Colon (tissue), 2 donors: ENCODE measurements around the gene CASP5.
"Not testable (repeated sequence)": the region's sequence is repeated elsewhere in the genome, so short reads cannot be mapped to it uniquely, and the experiment has no call there.

Source experiments
- FAIRE-seq: peaks from 2 replicates; lab custom pipeline; 2012; peaks lifted over from hg19 to GRCh38; lab: Jason Lieb, UNC
- donor health status: control.
- donor health status: control.

The CASP5 gene

GRCh38 chr11:105033343-105033742 is 10.4 kb upstream of the CASP5 start:
- no peak for FAIRE-seq

GRCh38 chr11:105032495-105032894 is 9.5 kb upstream of the CASP5 start:
- peak; percentile 49 for FAIRE-seq

GRCh38 chr11:105027678-105028077 is 4.7 kb upstream of the CASP5 start:
- no peak for FAIRE-seq

- FAIRE-seq, result no peak
Measured at GRCh38 chr11:105024394-105024793, 1.4 kb upstream of the CASP5 start.

GRCh38 chr11:105022527-105022926 is 441 bp downstream of the CASP5 start:
- no peak for FAIRE-seq

GRCh38 chr11:105007463-105007862 is 15.5 kb downstream of the CASP5 start:
- FAIRE-seq, result no peak

GRCh38 chr11:105005451-105005845 is 17.5 kb downstream of the CASP5 start:
- no peak for FAIRE-seq

GRCh38 chr11:105004021-105004420 is 18.9 kb downstream of the CASP5 start:
- FAIRE-seq, result no peak

GRCh38 chr11:105003151-105003550 is 19.8 kb downstream of the CASP5 start:
- FAIRE-seq, result no peak

- FAIRE-seq, result no peak
Measured at GRCh38 chr11:105000797-105001196, 22.2 kb downstream of the CASP5 start.

- FAIRE-seq, result no peak
Measured at GRCh38 chr11:105000167-105000566, 22.8 kb downstream of the CASP5 start.

- FAIRE-seq, result no peak
Measured at GRCh38 chr11:104999721-105000120, 23.2 kb downstream of the CASP5 start.

GRCh38 chr11:104997288-104997687 is 25.7 kb downstream of the CASP5 start:
- no peak for FAIRE-seq

- no peak for FAIRE-seq
Measured at GRCh38 chr11:104995001-104995408, 28.0 kb downstream of the CASP5 start.

GRCh38 chr11:104992781-104993180 is 30.2 kb downstream of the CASP5 start:
- no peak for FAIRE-seq

GRCh38 chr11:104991994-104992393 is 31.0 kb downstream of the CASP5 start:
- FAIRE-seq, result no peak

GRCh38 chr11:104984808-104985207 is 38.2 kb downstream of the CASP5 start:
- FAIRE-seq, result no peak

- no peak for FAIRE-seq
Measured at GRCh38 chr11:104979839-104980238, 43.1 kb downstream of the CASP5 start.

- no peak for FAIRE-seq
Measured at GRCh38 chr11:104973616-104974015, 49.4 kb downstream of the CASP5 start.

GRCh38 chr11:104972924-104973323 is 50.0 kb downstream of the CASP5 start:
- not testable (repeated sequence) for FAIRE-seq

GRCh38 chr11:104970756-104971155 is 52.2 kb downstream of the CASP5 start:
- no peak for FAIRE-seq

GRCh38 chr11:104968856-104969776 is 53.9 kb downstream of the CASP5 start:
- no peak for FAIRE-seq

- FAIRE-seq, result peak; percentile 81
Measured at GRCh38 chr11:104968355-104968855, 54.6 kb downstream of the CASP5 start, which contains the start of gene CASP4. TSS of gene CASP4 (minus strand) at chr11:104968574. CDS start at chr11:104968525, 49 bp downstream.
